ENCODE data around the gene PRAMEF14. TPM values are rescaled to one million over a fixed set of nuclear protein-coding genes. Genes with fewer than 3 reads are reported as not detected.
A peak's percentile ranks its signal among the peaks of the same experiment; 100 is the strongest.
"Not testable (repeated sequence)": the region's sequence is repeated elsewhere in the genome, so short reads cannot be mapped to it uniquely, and the experiment has no call there.

Gene PRAMEF14
- total RNA-seq, 2 donors from 2014 or later, result not detected

DNA sequence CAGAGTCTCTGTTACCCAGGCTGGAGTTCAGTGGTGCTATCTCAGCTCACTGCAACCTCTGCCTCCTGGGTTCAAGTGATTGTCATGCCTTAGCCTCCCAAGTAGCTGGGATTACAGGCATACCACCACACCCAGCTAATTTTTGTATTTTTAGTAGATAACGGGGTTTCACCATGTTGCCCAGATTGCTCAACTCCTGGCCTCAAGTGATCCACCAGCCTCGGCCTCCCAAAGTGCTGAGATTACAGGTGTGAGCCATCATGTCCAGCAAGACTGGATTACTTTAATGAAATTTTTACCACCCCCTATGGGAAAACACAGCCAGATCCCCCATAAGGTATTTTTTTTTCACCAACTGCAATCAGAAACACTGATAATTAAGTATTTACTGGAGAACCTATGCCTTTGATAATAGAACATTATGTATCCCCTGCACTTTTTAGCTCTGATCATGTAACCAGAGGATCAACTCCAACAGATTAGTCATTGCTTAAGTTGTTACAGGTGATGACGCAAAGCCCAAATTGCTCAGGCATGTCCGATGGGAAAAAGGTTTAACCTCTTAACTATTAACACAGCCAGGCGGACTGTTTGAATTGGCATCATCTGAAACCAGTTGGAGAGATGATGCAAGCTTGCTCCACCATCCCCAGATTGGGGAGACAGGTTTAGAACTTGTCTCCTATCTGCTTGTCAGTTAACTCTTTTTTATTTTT is 49.6 kb downstream of the PRAMEF14 start:
- DNase-seq; intact Hi-C loops (cut with DNase I): not testable (repeated sequence)
- peak in 1 of 2 donors; percentile 75 for ATAC-seq

Other genes with a start within 250 kb of the PRAMEF14 start
- gene HNRNPCL2, start 230.3 kb downstream of the PRAMEF14 start, total RNA-seq, result not detected
- gene PRAMEF26, start 191.1 kb downstream of the PRAMEF14 start, total RNA-seq, result not detected
- gene HNRNPCL4, start 181.5 kb downstream of the PRAMEF14 start, total RNA-seq, result not detected
- not detected for gene PRAMEF9, start 175.3 kb downstream of the PRAMEF14 start, total RNA-seq
- gene PRAMEF13, start 145.7 kb downstream of the PRAMEF14 start, total RNA-seq, result not detected
- gene PRAMEF18, start 121.0 kb downstream of the PRAMEF14 start, total RNA-seq, result not detected
- not detected for gene PRAMEF5, start 92.9 kb downstream of the PRAMEF14 start, total RNA-seq
- gene PRAMEF8, start 62.0 kb downstream of the PRAMEF14 start, total RNA-seq, result not detected
- not detected for gene PRAMEF33, start 43.6 kb downstream of the PRAMEF14 start, total RNA-seq
- gene PRAMEF15, start 31.6 kb downstream of the PRAMEF14 start, total RNA-seq, result not detected
- not detected for gene PRAMEF19, start 24.8 kb upstream of the PRAMEF14 start, total RNA-seq
- gene PRAMEF17, start 42.5 kb upstream of the PRAMEF14 start, total RNA-seq, result not detected
- gene PRAMEF20, start 63.3 kb upstream of the PRAMEF14 start, total RNA-seq, result not detected
- gene LRRC38, start 166.9 kb upstream of the PRAMEF14 start, total RNA-seq, result 1 to 10 TPM in 1 of 2 donors, under 1 TPM in 1; 0.09 to 4.6 TPM
- 10 to 100 TPM; 14.3 to 25.8 TPM for gene PDPN, start 236.7 kb upstream of the PRAMEF14 start, total RNA-seq